MM.1S (cell line): ENCODE measurements around the gene PRMT2.

Experiments used
- CTCF ChIP-seq: fragments of 300-600 bp; sonication (generic); IDR thresholded peaks from 2 replicates; pipeline ENCODE4 v1.5.1; 2016; ENCODE audit warnings: antibody characterized with exemption, low read length, mixed read lengths
- EZH2 ChIP-seq: fragments of 300-600 bp; sonication (generic); optimal IDR thresholded peaks from 2 replicates; pipeline ENCODE3; 2017; ENCODE audit warnings: low read depth, mild to moderate bottlenecking, antibody characterized with exemption, low read length, mixed read lengths
- EZH2phosphoT487 ChIP-seq: fragments of 300-600 bp; sonication (generic); IDR thresholded peaks from 2 replicates; pipeline ENCODE4 v1.6.1; 2018; ENCODE audit warnings: antibody characterized with exemption, low read length

- TF ChIP-seq CTCF, result no peak
- no peak for TF ChIP-seq EZH2
- no peak for TF ChIP-seq EZH2phosphoT487
Measured at GRCh38 chr21:46620846-46621245, 14.6 kb upstream of the PRMT2 start.
